HEK293 (cell line): ENCODE measurements around the gene TMPRSS7.

Experiments
- CTCF ChIA-PET: fragments of 350-600 bp; formaldehyde crosslinking; extraction: SDS; loops from one replicate; lab custom pipeline; 2021; ENCODE audit warnings: antibody characterized with exemption; lab: Yijun Ruan, JAX
- POLR2A ChIA-PET: fragments of 300-600 bp; formaldehyde crosslinking; extraction: SDS; loops from one replicate; lab custom pipeline; 2020; ENCODE audit warnings: antibody characterized with exemption, inconsistent platforms; lab: Yijun Ruan, JAX
- H3K27ac ChIP-seq: fragments of 200-500 bp; sonication (Bioruptor generic); 2 replicates; pipeline ENCODE4 v1.5.1; 2014; ENCODE audit warnings: low read depth, low read length, control low read depth, inconsistent platforms; ENCODE audit errors: extremely low read depth
- H3K36me3 ChIP-seq, 2 experiments: fragments of 200-500 bp in 1 of 2; sonication (Bioruptor generic) in 1 of 2; 1 replicate in 1 of 2; 2 replicates in 1 of 2; pipeline ENCODE4 v1.5.1; 2014 to 2017; ENCODE audit warnings: inconsistent platforms in 2 of 2, low read length in 2 of 2; ENCODE audit not compliant: control insufficient read depth in 2 of 2, insufficient read depth in 1 of 2
- H3K4me1 ChIP-seq: fragments of 200-500 bp; sonication (Bioruptor generic); 2 replicates; pipeline ENCODE4 v1.5.1; 2014; ENCODE audit warnings: mild to moderate bottlenecking, low read length, inconsistent platforms; ENCODE audit not compliant: control insufficient read depth, insufficient read depth
- H3K4me3 ChIP-seq: 2 replicates; pipeline ENCODE4 v1.5.1; 2011; ENCODE audit warnings: low read depth, mild to moderate bottlenecking, control low read depth, low read length, moderate library complexity
- H3K9me3 ChIP-seq: fragments of 200-500 bp; sonication (Bioruptor generic); 2 replicates; pipeline ENCODE4 v1.5.1; 2014; ENCODE audit warnings: low read depth, low read length, inconsistent platforms; ENCODE audit not compliant: control insufficient read depth, insufficient read depth
- GLI2 ChIP-seq: fragments of 450-650 bp; formaldehyde crosslinking; IDR thresholded peaks from 2 replicates; pipeline ENCODE4; 2017; ENCODE audit warnings: missing biosample characterization, missing genetic modification characterization, low read depth, borderline replicate concordance
- MYNN ChIP-seq: fragments of 450-650 bp; formaldehyde crosslinking; IDR thresholded peaks from 2 replicates; pipeline ENCODE4 v1.5.1; 2016; ENCODE audit warnings: missing biosample characterization, missing genetic modification characterization, borderline replicate concordance
- PRDM10 ChIP-seq: fragments of 450-650 bp; formaldehyde crosslinking; IDR thresholded peaks from 2 replicates; pipeline ENCODE4 v1.5.1; 2016; ENCODE audit warnings: missing biosample characterization, missing genetic modification characterization
- ZBTB26 ChIP-seq: fragments of 450-650 bp; formaldehyde crosslinking; optimal IDR thresholded peaks from 2 replicates; pipeline ENCODE3; 2016; ENCODE audit warnings: missing biosample characterization, mild to moderate bottlenecking, missing genetic modification characterization
- ZNF133 ChIP-seq: fragments of 450-650 bp; formaldehyde crosslinking; IDR thresholded peaks from 2 replicates; pipeline ENCODE4 v1.5.1; 2016; ENCODE audit warnings: missing biosample characterization, missing genetic modification characterization
- ZNF138 ChIP-seq: fragments of 450-650 bp; formaldehyde crosslinking; IDR thresholded peaks from 2 replicates; pipeline ENCODE4 v1.5.1; 2016; ENCODE audit warnings: missing biosample characterization, missing genetic modification characterization, borderline replicate concordance
- ZNF140 ChIP-seq: fragments of 450-650 bp; formaldehyde crosslinking; IDR thresholded peaks from 2 replicates; pipeline ENCODE4 v1.5.1; 2016; ENCODE audit warnings: missing biosample characterization, missing genetic modification characterization
- ZNF202 ChIP-seq: fragments of 450-650 bp; formaldehyde crosslinking; IDR thresholded peaks from 2 replicates; pipeline ENCODE4 v1.5.1; 2016; ENCODE audit warnings: missing biosample characterization, missing genetic modification characterization, borderline replicate concordance
- ZNF311 ChIP-seq: fragments of 450-650 bp; formaldehyde crosslinking; IDR thresholded peaks from 2 replicates; pipeline ENCODE4 v1.5.1; 2017; ENCODE audit warnings: missing biosample characterization, missing genetic modification characterization, borderline replicate concordance
- ZNF561 ChIP-seq: fragments of 450-650 bp; IDR thresholded peaks from 2 replicates; pipeline ENCODE4 v1.5.1; 2018; ENCODE audit warnings: missing biosample characterization, missing genetic modification characterization, borderline replicate concordance
- ZNF571 ChIP-seq: fragments of 450-650 bp; formaldehyde crosslinking; IDR thresholded peaks from 2 replicates; pipeline ENCODE4 v1.5.0; 2017; ENCODE audit warnings: missing biosample characterization, missing genetic modification characterization
- ZNF596 ChIP-seq: fragments of 450-650 bp; IDR thresholded peaks from 2 replicates; pipeline ENCODE4 v1.5.0; 2018; ENCODE audit warnings: missing biosample characterization, mild to moderate bottlenecking, missing genetic modification characterization, moderate library complexity
- ZNF629 ChIP-seq: fragments of 450-650 bp; formaldehyde crosslinking; IDR thresholded peaks from 2 replicates; pipeline ENCODE4 v1.5.1; 2017; ENCODE audit warnings: missing biosample characterization, missing genetic modification characterization
- ZSCAN18 ChIP-seq: fragments of 450-650 bp; formaldehyde crosslinking; IDR thresholded peaks from 2 replicates; pipeline ENCODE4 v1.5.1; 2016; ENCODE audit warnings: missing biosample characterization, missing genetic modification characterization

The TMPRSS7 gene

DNA sequence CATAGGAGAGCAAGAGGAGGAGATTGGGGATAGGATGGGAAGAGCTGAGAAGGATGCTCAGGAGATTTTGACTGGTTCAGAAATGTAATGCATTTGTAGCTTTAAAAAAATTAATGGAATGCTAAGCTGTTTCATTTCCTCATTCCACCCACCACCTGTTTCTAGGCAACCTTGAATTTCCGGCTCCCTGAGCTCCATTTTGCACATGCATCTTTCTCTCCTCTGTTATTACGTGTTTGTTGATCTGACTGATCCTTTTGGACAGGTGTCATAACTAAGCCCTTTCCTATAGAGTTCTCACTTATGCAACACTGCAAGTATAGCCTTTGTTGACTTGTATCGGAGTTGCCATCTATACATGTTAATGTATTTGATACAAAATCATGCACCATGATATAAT is 4.3 kb downstream of the TMPRSS7 start:
- no peaks in the 10 kb centered on the region for H3K9me3 ChIP-seq
- H3K4me1 ChIP-seq, result no peaks in the 10 kb centered on the region
- no peak overlapping the region for H3K27ac ChIP-seq
- POLR2A ChIA-PET, result interaction anchor here (0.7 kb wide), 1 partner anchor 57 kb away, joined by 4 read pairs; no protein-coding TSS in a partner anchor
- H3K4me3 ChIP-seq, result no peak overlapping the region
- CTCF ChIA-PET, result interaction anchor here (0.6 to 2.0 kb wide), 2 partner anchors 8 to 25 kb away, joined by 3 to 5 read pairs; no protein-coding TSS in a partner anchor
- no peaks in the 10 kb centered on the region for H3K36me3 ChIP-seq
- TF ChIP-seq ZBTB26 (tag by site-specific recombination) (no peak), ZSCAN18 (tag by site-specific recombination) (no peak), ZNF596 (tag by site-specific recombination) (no peak), ZNF629 (tag by site-specific recombination) (no peak), ZNF561 (tag by site-specific recombination) (no peak), ZNF133 (tag by site-specific recombination) (no peak), ZNF140 (tag by site-specific recombination) (no peak), ZNF311 (tag by site-specific recombination) (no peak), MYNN (tag by site-specific recombination) (no peak), ZNF202 (tag by site-specific recombination) (no peak), GLI2 (no peak)
- TF ChIP-seq, all 188 proteins: peak for 0

- ChIA-PET POLR2A (no interaction called here), CTCF (interaction anchor here (1.5 to 4.3 kb wide), 3 partner anchors 27 to 372 kb away, joined by 7 to 27 read pairs (median 11); no protein-coding TSS in a partner anchor)
- H3K4me3 ChIP-seq, result no peak overlapping the region
- no peaks in the 10 kb centered on the region for H3K9me3 ChIP-seq
- no peak overlapping the region for H3K27ac ChIP-seq
- H3K4me1 ChIP-seq, result no peaks in the 10 kb centered on the region
- H3K36me3 ChIP-seq, result no peaks in the 10 kb centered on the region
- TF ChIP-seq ZNF571 (tag by site-specific recombination) (no peak), PRDM10 (peak; percentile 53)
These were observed 6.8 kb downstream of the TMPRSS7 start for GRCh38 chr3:112041321-112041720.

GRCh38 chr3:112042842-112043280 is 8.3 kb downstream of the TMPRSS7 start:
- no peaks in the 10 kb centered on the region for H3K36me3 ChIP-seq
- no peak overlapping the region for H3K27ac ChIP-seq
- no peak for TF ChIP-seq ZNF138 (tag by site-specific recombination)
- peak; percentile 75 for TF ChIP-seq PRDM10
- CTCF ChIA-PET, result interaction anchor here (0.5 to 4.3 kb wide), 27 partner anchors 8 to 423 kb away, joined by 3 to 29 read pairs (median 4); partner anchors contain the start of genes ABHD10 and TMPRSS7
- no peak overlapping the region for H3K4me3 ChIP-seq
- no peaks in the 10 kb centered on the region for H3K4me1 ChIP-seq
- no peaks in the 10 kb centered on the region for H3K9me3 ChIP-seq
- POLR2A ChIA-PET, result no interaction called here
